Measurements from ENCODE around the gene OR14I1. TPM values are rescaled to one million over a fixed set of nuclear protein-coding genes. Genes with fewer than 3 reads are reported as not detected.

The OR14I1 gene
- total and polyA plus RNA-seq, 9 donors, result not detected

GRCh38 chr1:248733566-248733965 is 31.0 kb upstream of the OR14I1 start:
- TF ChIP-seq CTCF (IDR thresholded peaks at IDR 0.05) (no peak), EP300 (IDR thresholded peaks at IDR 0.05) (no peak)
- 67 to 82% (median 79%) methylated on average over 5 of the region's 5 CpGs for WGBS, 3 donors

GRCh38 chr1:248730507-248731335 is 28.2 kb upstream of the OR14I1 start:
- WGBS, 3 donors, result 67 to 70% (median 69%) methylated on average over 13 of the region's 13 CpGs
- H3K4me3 ChIP-seq, result no peak overlapping the region
- TF ChIP-seq POLR2A (IDR thresholded peaks at IDR 0.05) (no peak), EP300 (IDR thresholded peaks at IDR 0.05) (no peak), CTCF (IDR thresholded peaks at IDR 0.05) (no peak)
- no peak overlapping the region for H3K27ac ChIP-seq
- intact Hi-C loops (cut with DNase I), result no loop called here
- H3K9me3 ChIP-seq, result no peaks in the 10 kb centered on the region
- no peaks in the 10 kb centered on the region for H3K27me3 ChIP-seq
- H3K36me3 ChIP-seq, result no peaks in the 10 kb centered on the region
- H3K4me1 ChIP-seq (ENCODE audit: insufficient read depth), result no peaks in the 10 kb centered on the region
- no peak for DNase-seq

More at GRCh38 chr1:248733566-248733965, 31.0 kb upstream of the OR14I1 start:
- Histone ChIP-seq H3K4me1 (ENCODE audit: insufficient read depth) (no peaks in the 10 kb centered on the region), H3K27me3 (no peaks in the 10 kb centered on the region), H3K9me3 (no peaks in the 10 kb centered on the region), H3K4me3 (no peak overlapping the region), H3K36me3 (no peaks in the 10 kb centered on the region), H3K27ac (no peak overlapping the region)
- DNase-seq, result no peak
- intact Hi-C loops (cut with DNase I), result no loop called here

- WGBS, 3 donors, result 31 to 45% (median 40%) methylated on average over 3 of the region's 3 CpGs
- H3K4me1 ChIP-seq (ENCODE audit: insufficient read depth), result no peaks in the 10 kb centered on the region
- TF ChIP-seq EP300 (IDR thresholded peaks at IDR 0.05), result no peak
- TF ChIP-seq POLR2A (IDR thresholded peaks at IDR 0.05), result no peak
- no peak for TF ChIP-seq CTCF (IDR thresholded peaks at IDR 0.05)
- H3K27ac ChIP-seq, result no peak overlapping the region
- no peak for DNase-seq
- no peaks in the 10 kb centered on the region for H3K36me3 ChIP-seq
- no peaks in the 10 kb centered on the region for H3K27me3 ChIP-seq
- intact Hi-C loops (cut with DNase I), result no loop called here
- no peaks in the 10 kb centered on the region for H3K9me3 ChIP-seq
- H3K4me3 ChIP-seq, result no peak overlapping the region
Measured at GRCh38 chr1:248714248-248714647, 11.7 kb upstream of the OR14I1 start.

GRCh38 chr1:248710305-248710900 is 7.8 kb upstream of the OR14I1 start:
- TF ChIP-seq POLR2A (IDR thresholded peaks at IDR 0.05) (no peak), CTCF (IDR thresholded peaks at IDR 0.05) (no peak), EP300 (IDR thresholded peaks at IDR 0.05) (no peak)
- H3K36me3 ChIP-seq, result no peaks in the 10 kb centered on the region
- intact Hi-C loops (cut with DNase I), result no loop called here
- H3K9me3 ChIP-seq, result no peaks in the 10 kb centered on the region
- H3K4me3 ChIP-seq, result no peak overlapping the region
- H3K27ac ChIP-seq, result no peak overlapping the region
- no peaks in the 10 kb centered on the region for H3K27me3 ChIP-seq
- H3K4me1 ChIP-seq (ENCODE audit: insufficient read depth), result no peaks in the 10 kb centered on the region
- 78 to 81% (median 80%) methylated on average over 4 of the region's 4 CpGs for WGBS, 3 donors
- no peak for DNase-seq

Data from ovary (tissue), 9 donors.